Hindlimb muscle (tissue), 1 donor: ENCODE data around the gene TSPAN31. TPM values are rescaled to one million over a fixed set of nuclear protein-coding genes. Genes with fewer than 3 reads are reported as not detected.

Experiments used
- DNase-seq: peaks from one replicate; pipeline ENCODE4 v3.0.0-alpha.2; 2013
- polyA plus RNA-seq: library from polyadenylated mRNA; unstranded; fragments of 120-200 nt; gene quantifications from one replicate; pipeline ENCODE4 v1.2.1, GENCODE V29; 2013; ENCODE audit not compliant: insufficient read length

Gene TSPAN31
- polyA plus RNA-seq, 1 donor, result 45.5 TPM

GRCh38 chr12:57736741-57737466, 7.9 kb upstream of the TSPAN31 start:
- DNase-seq, result no peak

DNA sequence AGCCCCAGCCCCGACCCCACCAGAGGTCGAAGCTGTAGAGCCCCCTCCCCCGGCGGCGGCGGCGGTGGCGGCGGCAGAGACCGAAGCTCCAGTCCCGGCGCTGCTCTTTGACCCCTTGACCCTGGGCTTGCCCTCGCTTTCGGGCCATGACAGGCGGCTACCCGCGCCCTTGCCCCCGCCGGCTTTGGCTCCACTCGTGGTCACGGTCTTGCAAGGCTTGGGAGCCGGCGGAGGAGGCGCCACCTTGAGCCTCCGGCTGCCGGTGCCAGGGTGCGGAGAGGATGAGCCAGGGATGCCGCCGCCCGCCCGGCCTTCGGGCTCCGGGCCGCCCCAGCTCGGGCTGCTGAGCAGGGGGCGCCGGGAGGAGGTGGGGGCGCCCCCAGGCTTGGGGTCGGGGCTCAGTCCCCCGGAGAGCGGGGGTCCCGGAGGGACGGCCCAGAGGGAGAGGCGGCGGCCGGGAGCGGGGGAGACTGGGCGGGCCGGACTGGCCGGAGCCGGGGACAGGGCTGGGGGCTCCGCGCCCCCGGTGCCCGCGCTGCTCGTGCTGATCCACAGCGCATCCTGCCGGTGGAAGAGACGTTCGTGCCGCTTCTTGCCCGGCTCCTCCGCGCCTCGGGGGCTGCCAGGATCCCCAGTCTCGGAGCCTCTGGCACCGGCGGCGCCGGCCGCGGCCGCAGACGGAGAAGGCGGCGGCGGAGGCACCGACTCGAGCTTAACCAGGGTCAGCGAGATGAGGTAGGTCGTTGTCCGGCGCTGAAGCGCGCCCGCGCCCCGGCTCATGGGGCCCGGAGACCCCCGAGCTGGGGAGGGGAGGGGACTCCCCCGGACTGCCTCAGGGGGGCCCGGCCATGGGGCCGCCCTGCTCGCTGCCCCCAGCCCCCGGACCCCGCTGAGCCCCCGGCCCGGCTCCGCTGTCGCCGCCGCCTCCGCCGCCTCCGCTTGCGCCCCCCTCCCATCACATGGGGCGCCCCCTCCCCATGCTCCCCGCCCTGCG, 7.1 kb upstream of the TSPAN31 start:
- DNase-seq, result no peak

DNA sequence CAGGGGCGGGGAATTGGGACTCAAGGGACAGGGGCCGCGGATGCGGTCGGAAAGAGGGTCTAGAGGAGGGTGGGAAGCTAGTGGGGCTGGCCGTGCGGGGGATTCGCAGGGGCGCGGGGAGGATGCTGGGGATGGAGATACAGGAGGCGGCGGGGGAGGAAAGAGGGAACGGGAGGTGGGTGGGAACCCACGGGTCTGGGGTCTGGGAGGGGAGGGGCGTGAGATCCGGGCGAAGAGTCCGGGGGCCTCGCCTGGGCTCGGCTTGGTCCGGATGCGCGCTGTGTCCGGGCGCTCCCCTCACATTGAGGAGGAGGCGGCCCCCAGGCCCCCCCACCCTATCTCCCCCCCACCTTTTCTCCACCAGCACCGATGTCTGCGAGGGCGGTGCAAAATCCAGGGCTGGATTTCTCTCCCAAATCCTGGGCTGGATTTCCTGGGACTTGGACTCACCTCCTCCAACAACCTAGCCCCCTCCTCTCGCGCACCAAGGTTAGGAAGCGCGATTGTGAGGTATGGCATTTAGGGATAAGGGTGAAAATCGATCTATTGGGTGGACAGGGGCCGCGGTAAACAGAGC, 6.1 kb upstream of the TSPAN31 start, which contains the start of gene AGAP2:
Gene AGAP2 (minus strand): TSS at position 82 of the 577 bp plus-strand sequence. CDS start 496 bp downstream, outside the sequence.
- DNase-seq, result no peak

DNA sequence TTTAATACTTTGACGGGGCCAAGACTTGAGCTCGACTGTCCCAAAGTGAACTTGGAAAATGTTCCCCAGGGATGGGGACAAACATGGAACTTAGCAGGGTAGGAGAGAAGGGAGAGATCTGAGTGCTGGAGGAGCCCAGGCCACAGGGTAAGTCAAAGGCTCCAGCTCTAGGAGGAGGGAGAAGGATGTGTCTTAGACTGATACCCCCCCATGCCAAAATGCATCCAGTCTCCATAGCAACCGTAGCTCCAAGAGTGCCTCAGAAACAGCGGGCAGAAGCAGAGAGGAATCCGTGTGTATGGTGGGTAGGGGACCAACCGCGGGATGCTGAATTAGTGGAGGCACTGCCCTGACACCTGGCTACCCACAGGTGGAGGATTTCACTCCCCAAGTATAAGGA, 5.5 kb upstream of the TSPAN31 start:
- no peak for DNase-seq

- DNase-seq, result no peak
Observed at GRCh38 chr12:57739914-57740538, 4.8 kb upstream of the TSPAN31 start.

GRCh38 chr12:57740656-57741412, 4.0 kb upstream of the TSPAN31 start:
- DNase-seq, result no peak

- DNase-seq, result no peak
Observed at GRCh38 chr12:57741413-57741789, 3.4 kb upstream of the TSPAN31 start.

- DNase-seq, result no peak
Observed at GRCh38 chr12:57741844-57742738, 2.7 kb upstream of the TSPAN31 start.

DNA sequence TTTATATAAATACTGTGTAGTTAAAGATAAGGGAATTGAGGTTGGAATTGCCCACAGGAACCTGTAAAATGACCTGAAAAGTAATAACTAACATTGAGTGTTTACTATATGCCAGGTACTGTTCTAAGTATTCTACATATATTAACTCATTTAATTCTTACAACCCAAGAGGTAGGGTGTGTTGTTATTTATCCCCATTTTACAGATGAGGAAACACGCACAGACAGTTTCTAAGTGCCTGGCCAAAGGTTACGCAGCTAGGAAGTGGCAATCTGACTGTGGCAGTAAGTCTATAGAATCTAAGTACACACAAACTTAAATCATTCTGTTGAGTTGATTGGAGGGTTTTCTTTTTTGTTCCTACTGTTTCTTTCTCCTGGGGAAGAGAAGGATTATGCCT, 1.1 kb upstream of the TSPAN31 start:
- no peak for DNase-seq

- DNase-seq, result no peak
Observed at GRCh38 chr12:57744194-57744776, 554 bp upstream of the TSPAN31 start.

DNA sequence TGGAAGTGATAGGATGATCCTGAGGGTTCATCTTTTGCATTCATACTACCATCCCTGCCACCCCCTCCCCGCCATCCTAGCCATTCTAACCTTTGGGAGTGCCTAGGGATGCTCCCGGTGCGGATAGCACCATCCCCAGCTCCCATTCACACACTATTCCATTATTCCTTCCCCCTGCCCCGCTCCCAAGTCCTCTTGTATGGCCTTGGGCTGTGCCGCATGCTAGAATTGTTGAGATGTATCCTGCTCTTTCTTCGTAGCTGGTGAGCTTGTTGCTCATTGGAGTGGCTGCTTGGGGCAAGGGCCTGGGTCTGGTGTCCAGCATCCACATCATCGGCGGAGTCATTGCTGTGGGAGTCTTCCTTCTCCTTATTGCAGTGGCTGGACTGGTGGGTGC, 644 bp downstream of the TSPAN31 start:
- DNase-seq, result no peak

DNA sequence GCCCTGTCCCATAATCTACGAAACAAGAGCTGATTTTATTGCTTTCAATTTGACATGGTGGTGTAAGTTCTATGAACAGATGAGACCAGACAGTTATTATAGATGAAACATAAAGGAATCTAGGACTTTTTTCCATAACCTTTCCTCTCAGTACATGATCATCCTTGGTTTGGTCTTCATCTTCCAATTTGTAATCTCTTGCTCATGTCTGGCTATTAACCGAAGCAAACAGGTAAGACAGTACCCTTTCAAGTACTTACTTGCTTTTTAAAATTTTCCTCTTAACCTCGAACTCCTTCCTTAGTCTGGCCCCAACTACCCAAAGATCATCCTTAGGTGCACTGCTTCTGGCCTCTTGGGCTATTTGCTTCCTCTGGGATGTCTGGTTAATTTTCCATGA, 1.2 kb downstream of the TSPAN31 start:
- no peak for DNase-seq

GRCh38 chr12:57749061-57749460, 4.2 kb downstream of the TSPAN31 start:
- no peak for DNase-seq

DNA sequence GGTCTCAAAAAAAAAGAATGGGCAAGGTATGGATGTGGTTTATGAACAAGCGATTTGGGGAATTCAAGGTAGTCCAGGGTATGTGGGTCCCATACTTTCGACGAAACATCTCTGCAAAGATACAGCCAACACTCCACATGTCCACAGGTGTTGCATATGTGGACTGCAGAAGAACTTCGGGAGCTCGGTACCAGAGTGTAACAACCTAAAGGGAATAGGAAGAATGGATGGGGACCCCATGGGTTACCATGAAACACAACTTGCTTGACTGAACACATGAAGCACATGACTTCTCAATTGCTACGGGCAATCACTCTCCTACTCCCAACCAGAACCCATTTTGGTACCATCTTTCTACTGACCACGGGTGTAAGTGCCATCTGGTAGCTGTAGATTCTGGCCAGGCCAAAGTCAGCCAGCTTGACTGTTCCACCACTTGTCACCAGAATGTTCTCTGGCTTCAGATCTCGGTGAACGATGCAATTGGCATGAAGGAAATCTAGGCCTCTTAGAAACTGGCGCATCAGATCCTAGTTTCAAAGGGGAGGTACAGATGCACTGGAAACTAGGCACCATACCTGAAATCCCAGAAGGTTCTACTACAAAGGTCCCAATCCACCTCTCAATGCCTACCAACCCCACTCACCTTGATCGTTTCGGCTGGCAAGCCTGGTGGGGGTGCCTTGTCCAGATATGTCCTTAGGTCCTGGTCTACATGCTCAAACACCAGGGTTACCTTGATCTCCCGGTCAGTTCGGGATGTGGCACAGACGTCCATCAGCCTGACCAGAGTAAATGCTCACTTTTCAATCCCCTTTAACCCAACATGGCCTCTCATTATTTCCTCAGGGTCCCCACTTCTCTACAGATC, 6.0 kb downstream of the TSPAN31 start:
- no peak for DNase-seq

- no peak for DNase-seq
Observed at GRCh38 chr12:57751432-57751787, 6.6 kb downstream of the TSPAN31 start.

DNA sequence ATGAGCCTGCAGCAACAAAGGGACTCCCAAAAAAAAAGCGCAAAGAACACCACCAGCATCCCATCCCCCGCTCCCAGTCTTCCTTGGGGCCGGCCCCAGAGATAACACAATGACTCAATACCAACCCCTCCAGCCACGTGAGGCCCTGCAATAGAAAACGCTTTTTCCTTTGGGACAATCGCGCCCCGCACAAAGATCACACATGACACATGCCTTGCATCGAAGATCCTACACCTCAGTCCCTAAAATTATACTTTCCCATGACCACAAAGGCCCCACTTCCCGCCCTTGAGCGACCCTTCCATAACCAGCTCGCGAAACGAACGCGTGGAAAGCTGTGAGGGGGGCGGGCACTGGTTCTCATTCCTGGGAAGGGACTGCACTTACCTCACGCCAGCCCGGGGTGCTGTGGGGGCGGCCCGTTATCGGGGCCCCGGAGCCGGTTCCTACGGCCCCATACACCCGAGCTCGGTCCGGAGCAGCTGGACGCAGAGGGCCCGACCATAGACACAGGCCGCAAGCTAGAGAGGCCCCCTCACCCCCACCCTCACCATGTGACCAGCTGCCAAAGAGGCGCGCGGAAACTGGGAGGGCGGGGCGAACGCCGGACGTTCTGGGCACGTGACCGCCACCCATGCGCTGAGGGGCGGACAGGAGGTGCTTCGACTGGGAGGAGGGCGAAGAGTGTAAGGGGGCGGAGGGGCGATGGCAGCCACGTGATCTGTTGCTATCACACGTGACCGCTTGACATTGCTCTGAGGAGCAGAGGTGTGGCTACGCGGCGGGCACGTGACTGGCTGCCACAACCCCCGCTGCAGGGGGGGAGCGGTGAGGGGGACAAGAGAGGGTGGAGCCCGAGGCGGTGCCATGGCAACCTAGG, 7.2 kb downstream of the TSPAN31 start, which contains the start of gene CDK4:
Gene CDK4 (minus strand): TSS at position 523 of the 880 bp plus-strand sequence. CDS start 593 bp downstream, outside the sequence.
- DNase-seq, result peak; percentile 99

GRCh38 chr12:57752668-57753000, 7.8 kb downstream of the TSPAN31 start:
- DNase-seq, result no peak

DNA sequence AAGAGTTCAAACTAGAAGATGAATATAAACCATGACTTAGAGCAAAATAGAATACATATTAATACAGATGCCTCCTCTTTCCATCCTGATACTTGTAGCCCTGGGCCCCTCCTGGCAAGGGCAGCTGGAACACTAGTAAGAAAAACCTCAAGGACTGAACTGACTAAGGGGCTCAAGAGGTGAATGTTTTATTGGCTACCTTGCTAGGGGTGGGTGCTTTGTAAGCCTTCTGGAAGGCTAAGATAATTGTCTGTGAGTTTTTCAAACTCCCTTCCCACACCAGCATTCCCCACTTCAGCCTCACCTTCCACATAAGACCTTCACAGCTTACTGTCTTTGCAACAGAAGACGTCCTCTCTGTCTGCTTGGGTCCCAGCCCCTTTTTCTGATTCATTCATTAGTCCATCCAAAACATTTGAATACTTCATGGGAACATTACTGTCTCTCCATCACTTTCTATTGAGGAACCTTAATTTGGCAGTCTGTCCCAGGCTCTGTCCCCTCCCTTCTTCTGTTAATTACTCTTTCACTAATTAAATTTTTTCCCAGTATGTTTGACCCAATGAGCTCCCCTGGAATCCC, 9.0 kb downstream of the TSPAN31 start:
- no peak for DNase-seq
